HEK293 (cell line): ENCODE data around the gene ZNF423.

Experiments
- ZBTB17 ChIP-seq: fragments of 450-650 bp; formaldehyde crosslinking; IDR thresholded peaks from 2 replicates; pipeline ENCODE4 v1.5.1; 2016; ENCODE audit warnings: missing biosample characterization, missing genetic modification characterization
- TF ChIP-seq, protein P1 (sequence below): fragments of 450-650 bp; IDR thresholded peaks from 2 replicates; pipeline ENCODE4 v1.5.1; 2018; ENCODE audit warnings: missing biosample characterization, missing genetic modification characterization
- TF ChIP-seq, protein P2 (sequence below): fragments of 450-650 bp; formaldehyde crosslinking; IDR thresholded peaks from 2 replicates; pipeline ENCODE4 v1.5.0; 2017; ENCODE audit warnings: missing biosample characterization, missing genetic modification characterization, borderline replicate concordance

DNA sequence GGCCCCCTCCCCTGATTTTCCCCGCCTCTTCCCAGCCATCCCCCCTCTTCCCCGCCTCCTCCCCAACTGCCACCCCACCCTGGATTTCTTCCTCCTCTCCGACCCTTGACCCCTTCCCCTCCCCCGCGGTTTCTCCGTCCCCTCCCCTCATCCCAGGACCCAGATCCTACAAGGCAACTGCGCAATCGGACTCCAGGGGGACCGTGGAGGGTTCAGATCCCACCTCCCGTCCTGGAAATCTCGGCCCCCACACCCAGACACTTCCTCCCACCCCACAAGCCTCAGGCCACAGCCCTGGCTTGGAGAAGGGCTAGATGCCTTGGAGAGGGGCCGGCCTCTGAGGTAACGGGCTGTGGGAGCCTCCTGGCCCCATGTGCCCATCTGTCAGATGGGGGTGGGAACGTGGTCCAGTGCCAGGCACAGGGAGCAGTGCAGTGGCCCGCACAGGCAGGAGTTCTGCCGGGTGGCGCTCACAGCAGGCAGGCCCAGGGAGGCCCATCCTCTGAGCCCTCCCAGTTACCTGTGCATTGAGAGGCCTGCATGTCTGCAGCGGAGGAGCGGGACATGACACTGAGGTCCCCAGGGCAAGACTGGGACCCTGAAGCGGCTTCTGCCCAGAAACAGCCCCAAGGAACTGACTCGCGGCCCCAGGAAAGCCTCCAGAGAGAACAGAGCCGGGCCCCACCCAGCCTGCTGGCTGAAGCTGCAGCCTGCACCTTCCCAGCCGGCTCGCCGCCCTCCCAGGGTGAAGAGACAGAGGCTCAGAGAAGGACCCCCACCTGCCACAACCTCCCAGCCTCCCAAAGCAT, 16.7 kb downstream of the ZNF423 start:
- TF ChIP-seq, protein P1, sequence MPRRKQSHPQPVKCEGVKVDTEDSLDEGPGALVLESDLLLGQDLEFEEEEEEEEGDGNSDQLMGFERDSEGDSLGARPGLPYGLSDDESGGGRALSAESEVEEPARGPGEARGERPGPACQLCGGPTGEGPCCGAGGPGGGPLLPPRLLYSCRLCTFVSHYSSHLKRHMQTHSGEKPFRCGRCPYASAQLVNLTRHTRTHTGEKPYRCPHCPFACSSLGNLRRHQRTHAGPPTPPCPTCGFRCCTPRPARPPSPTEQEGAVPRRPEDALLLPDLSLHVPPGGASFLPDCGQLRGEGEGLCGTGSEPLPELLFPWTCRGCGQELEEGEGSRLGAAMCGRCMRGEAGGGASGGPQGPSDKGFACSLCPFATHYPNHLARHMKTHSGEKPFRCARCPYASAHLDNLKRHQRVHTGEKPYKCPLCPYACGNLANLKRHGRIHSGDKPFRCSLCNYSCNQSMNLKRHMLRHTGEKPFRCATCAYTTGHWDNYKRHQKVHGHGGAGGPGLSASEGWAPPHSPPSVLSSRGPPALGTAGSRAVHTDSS (tag by site-specific recombination): no peak
- TF ChIP-seq ZBTB17 (tag by site-specific recombination): no peak
- TF ChIP-seq, protein P2, sequence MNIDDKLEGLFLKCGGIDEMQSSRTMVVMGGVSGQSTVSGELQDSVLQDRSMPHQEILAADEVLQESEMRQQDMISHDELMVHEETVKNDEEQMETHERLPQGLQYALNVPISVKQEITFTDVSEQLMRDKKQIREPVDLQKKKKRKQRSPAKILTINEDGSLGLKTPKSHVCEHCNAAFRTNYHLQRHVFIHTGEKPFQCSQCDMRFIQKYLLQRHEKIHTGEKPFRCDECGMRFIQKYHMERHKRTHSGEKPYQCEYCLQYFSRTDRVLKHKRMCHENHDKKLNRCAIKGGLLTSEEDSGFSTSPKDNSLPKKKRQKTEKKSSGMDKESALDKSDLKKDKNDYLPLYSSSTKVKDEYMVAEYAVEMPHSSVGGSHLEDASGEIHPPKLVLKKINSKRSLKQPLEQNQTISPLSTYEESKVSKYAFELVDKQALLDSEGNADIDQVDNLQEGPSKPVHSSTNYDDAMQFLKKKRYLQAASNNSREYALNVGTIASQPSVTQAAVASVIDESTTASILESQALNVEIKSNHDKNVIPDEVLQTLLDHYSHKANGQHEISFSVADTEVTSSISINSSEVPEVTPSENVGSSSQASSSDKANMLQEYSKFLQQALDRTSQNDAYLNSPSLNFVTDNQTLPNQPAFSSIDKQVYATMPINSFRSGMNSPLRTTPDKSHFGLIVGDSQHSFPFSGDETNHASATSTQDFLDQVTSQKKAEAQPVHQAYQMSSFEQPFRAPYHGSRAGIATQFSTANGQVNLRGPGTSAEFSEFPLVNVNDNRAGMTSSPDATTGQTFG: no peak
